Skin of body (tissue), 2 donors: ENCODE data around the gene RFTN1. TPM values are rescaled to one million over a fixed set of nuclear protein-coding genes. Genes with fewer than 3 reads are reported as not detected.

ENCODE experiments used
- DNase-seq: peaks from one replicate; lab custom pipeline; 2025; lab: John Stamatoyannopoulos, UW
- total RNA-seq: library from RNA; depleted of rRNA; stranded (reverse); fragments of >200 nt; gene quantifications from one replicate; pipeline ENCODE4 v1.2.3, GENCODE V29; 2014

RFTN1 gene
- 25.3 TPM for total RNA-seq

- DNase-seq, result no peak
Measured at GRCh38 chr3:16513141-16514020, at the start of gene RFTN1. Gene RFTN1, minus strand, starts transcription at chr3:16513699. Its CDS starts 19,830 bp downstream, at chr3:16493869.

GRCh38 chr3:16559653-16560365, 46.3 kb upstream of the RFTN1 start:
- no peak for DNase-seq

- DNase-seq, result no peak
Measured at GRCh38 chr3:16554126-16554525, 40.6 kb upstream of the RFTN1 start.

GRCh38 chr3:16552757-16553156, 39.3 kb upstream of the RFTN1 start:
- no peak for DNase-seq

GRCh38 chr3:16551342-16551976, 38.0 kb upstream of the RFTN1 start:
- DNase-seq, result no peak

- DNase-seq, result peak; percentile 94
Measured at GRCh38 chr3:16550676-16551341, 37.3 kb upstream of the RFTN1 start.

GRCh38 chr3:16550305-16550675, 36.8 kb upstream of the RFTN1 start:
- DNase-seq, result no peak

GRCh38 chr3:16548721-16549120, 35.2 kb upstream of the RFTN1 start:
- DNase-seq, result no peak

GRCh38 chr3:16547561-16548357, 34.3 kb upstream of the RFTN1 start:
- no peak for DNase-seq

- no peak for DNase-seq
Measured at GRCh38 chr3:16546186-16547010, 32.9 kb upstream of the RFTN1 start.

- no peak for DNase-seq
Measured at GRCh38 chr3:16545413-16546185, 32.1 kb upstream of the RFTN1 start.

- DNase-seq, result no peak
Measured at GRCh38 chr3:16543242-16543864, 29.9 kb upstream of the RFTN1 start.

- DNase-seq, result no peak
Measured at GRCh38 chr3:16538507-16538906, 25.0 kb upstream of the RFTN1 start.

- no peak for DNase-seq
Measured at GRCh38 chr3:16536996-16537395, 23.5 kb upstream of the RFTN1 start.

- no peak for DNase-seq
Measured at GRCh38 chr3:16536344-16536663, 22.8 kb upstream of the RFTN1 start.

- DNase-seq, result no peak
Measured at GRCh38 chr3:16534640-16535262, 21.3 kb upstream of the RFTN1 start.

GRCh38 chr3:16533928-16534574, 20.6 kb upstream of the RFTN1 start:
- no peak for DNase-seq

- DNase-seq, result no peak
Measured at GRCh38 chr3:16529264-16529663, 15.8 kb upstream of the RFTN1 start.
